Spleen (tissue), 7 donors: ENCODE data around the gene MIB1.

Experiments used
- POLR2A ChIP-seq, 3 donors: fragments of 450-650 bp; IDR thresholded peaks; one replicate each; pipeline ENCODE4 v1.5.1; 2017; ENCODE audit warnings: antibody characterized with exemption in 3 of 3, mild to moderate bottlenecking in 1 of 3
- TF ChIP-seq, protein P1 (sequence below), 11 experiments: fragments of 200-600 bp in 7 of 11; fragments of 450-650 bp in 4 of 11; sonication (generic) in 4 of 11; IDR thresholded peaks in 8 of 11; conservative IDR thresholded peaks in 3 of 11; 1 replicate in 7 of 11; 2 replicates in 4 of 11; pipeline versions ENCODE4 v1.4.0 to v1.8.0; 2016 to 2021; ENCODE audit warnings: antibody characterized with exemption in 11 of 11, inconsistent platforms in 4 of 11, mild to moderate bottlenecking in 1 of 11
- donor health status: DM: no; HTN: no; CAD: no; lungs with moderate emphysema.
- donor health status: DM: no; HTN: no; CAD: no.
- donor health status: DM: no; HTN: no; CAD: no.

DNA sequence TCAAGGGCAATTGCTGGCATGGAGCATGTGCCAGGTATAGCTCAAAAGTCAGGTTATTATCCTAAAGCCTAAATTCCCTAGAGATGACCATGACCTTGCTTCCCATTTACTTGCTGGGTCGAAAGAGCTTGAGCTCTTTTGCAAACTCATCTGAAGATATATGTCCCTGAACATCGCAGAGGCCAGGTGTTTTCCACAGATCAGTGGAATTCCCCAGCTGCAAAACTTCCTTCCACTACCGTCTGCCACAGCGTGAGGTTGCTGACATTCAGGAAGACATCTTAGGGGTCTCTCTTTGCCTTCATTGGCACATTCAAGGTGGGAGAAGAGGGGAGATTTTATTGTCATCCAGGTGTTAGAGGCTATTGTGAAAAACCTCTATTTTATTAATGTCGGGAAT is 171.0 kb downstream of the MIB1 start:
- TF ChIP-seq, protein P1, sequence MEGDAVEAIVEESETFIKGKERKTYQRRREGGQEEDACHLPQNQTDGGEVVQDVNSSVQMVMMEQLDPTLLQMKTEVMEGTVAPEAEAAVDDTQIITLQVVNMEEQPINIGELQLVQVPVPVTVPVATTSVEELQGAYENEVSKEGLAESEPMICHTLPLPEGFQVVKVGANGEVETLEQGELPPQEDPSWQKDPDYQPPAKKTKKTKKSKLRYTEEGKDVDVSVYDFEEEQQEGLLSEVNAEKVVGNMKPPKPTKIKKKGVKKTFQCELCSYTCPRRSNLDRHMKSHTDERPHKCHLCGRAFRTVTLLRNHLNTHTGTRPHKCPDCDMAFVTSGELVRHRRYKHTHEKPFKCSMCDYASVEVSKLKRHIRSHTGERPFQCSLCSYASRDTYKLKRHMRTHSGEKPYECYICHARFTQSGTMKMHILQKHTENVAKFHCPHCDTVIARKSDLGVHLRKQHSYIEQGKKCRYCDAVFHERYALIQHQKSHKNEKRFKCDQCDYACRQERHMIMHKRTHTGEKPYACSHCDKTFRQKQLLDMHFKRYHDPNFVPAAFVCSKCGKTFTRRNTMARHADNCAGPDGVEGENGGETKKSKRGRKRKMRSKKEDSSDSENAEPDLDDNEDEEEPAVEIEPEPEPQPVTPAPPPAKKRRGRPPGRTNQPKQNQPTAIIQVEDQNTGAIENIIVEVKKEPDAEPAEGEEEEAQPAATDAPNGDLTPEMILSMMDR (IDR thresholded peaks at IDR 0.05 in 8 of 11, conservative IDR thresholded peaks at IDR 0.05 in 3 of 11), result no peak
- no peak for TF ChIP-seq POLR2A (IDR thresholded peaks at IDR 0.05)
